Epidermal melanocyte (primary cell): ENCODE data around the gene IL1F10.

ENCODE experiments used
- DNase-seq: peaks from one replicate; pipeline ENCODE4 v3.0.0; 2011; ENCODE audit warnings: low spot score; ENCODE audit not compliant: insufficient read length

The IL1F10 gene

GRCh38 chr2:113111823-113112287 is 44.1 kb downstream of the IL1F10 start:
- DNase-seq, result no peak

GRCh38 chr2:113112441-113112840 is 44.7 kb downstream of the IL1F10 start:
- DNase-seq, result no peak

DNA sequence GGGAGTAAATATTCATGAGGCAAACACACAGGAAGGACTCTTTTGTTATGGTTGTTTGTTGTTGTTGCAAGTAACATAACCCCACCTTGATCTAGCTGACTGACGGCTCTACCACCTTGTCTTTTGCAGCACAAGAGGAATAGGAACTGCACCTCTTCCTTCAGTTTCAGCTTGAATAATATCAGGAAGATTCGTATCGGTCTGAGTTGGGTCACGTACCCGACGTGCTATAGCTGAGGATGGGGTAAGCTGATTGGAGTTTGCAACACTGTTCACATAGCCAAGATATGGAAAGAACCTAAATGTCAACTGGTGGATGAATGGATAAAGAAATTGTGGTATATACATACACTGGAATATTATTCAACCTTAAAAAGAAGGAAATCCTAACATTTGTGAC is 45.1 kb downstream of the IL1F10 start:
- DNase-seq, result no peak

GRCh38 chr2:113113807-113114206 is 46.0 kb downstream of the IL1F10 start:
- no peak for DNase-seq

- no peak for DNase-seq
Observed at GRCh38 chr2:113114224-113114945, 46.6 kb downstream of the IL1F10 start.

DNA sequence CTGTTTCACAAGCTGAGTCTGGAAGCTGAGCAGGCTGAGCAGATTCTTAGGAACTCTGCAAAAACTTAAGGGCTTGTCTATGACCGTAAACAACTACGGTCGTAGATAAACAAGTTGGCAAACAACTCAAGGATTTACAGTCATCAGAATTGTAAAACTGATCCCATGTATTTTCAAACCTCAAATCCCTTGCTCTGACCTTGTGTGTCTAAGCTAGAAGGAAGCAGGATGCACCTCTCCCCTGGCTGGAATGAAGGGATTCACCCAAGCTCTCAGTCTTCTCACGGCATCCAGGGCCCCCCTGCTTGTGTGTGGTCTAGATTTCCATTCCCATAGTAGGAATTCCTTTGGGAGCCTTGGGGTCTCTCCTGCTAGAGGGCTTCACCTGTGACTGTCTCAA is 47.2 kb downstream of the IL1F10 start:
- DNase-seq, result no peak

DNA sequence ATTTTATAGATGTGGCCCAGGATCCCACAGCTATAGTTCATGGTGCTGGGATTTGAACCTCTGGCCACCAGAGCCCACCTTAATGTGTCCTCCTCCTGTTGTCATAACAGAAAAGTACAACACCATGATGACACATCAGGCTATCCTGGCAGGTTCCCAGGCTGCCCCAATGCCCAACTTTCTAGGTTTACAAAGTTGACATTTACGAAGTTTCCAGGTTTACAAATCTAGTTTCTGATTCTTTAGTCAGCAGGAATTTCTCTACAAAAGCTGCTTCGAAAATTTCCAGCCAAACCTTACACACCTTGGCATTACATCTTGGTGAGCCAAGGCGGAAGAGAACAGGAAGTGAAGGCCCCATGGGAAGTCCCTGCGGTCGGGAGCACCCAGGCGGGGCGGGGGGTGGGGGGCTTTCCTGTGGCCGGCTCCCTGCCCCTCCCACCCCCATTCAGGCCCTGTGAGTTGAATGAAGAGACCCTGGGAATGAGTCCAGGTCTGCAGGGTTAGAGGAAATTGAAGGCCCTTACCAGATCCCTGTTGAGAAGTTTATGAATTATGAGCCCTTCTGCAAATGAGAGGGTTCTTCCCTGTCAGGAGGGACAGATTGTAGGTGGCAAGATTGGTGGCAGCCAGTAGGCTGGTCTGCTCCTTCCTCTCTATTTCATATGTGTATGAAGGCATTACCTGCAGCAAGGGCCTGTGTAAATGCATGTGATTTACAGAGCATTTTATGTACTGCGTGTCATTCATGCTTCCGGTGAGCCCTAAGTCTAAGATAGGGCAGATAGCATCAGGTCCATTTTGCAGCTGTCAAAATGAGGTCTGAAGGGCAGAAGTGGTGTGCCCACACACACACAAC is 48.6 kb downstream of the IL1F10 start:
- DNase-seq, result no peak

DNA sequence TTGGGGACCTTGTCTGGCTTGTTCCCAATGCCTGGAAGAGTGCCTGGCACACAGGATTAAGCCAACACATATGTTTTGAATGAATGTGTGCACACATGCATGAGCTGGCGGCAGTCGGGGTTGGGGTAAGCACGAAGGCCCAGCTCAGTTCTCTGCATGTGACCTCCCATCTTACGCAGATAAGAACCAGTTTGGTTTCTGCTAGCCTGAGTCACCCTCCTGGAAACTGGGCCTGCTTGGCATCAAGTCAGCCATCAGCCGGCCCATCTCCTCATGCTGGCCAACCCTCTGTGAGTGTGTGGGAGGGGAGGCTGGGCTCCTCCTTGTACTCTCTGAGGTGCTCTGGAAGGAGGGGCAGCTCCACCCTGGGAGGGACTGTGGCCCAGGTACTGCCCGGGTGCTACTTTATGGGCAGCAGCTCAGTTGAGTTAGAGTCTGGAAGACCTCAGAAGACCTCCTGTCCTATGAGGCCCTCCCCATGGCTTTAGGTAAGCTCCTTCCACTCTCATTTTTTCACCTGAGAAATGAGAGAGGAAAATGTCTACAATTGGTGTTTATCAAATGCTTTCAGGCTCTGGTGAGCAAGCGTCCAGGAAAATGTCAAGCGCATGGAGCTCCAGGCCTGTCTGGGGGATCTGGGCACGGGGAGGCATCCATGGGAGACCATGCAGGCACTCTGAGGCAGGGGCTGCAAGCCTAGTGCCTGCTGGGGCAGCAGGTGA is 49.9 kb downstream of the IL1F10 start:
- DNase-seq, result no peak

DNA sequence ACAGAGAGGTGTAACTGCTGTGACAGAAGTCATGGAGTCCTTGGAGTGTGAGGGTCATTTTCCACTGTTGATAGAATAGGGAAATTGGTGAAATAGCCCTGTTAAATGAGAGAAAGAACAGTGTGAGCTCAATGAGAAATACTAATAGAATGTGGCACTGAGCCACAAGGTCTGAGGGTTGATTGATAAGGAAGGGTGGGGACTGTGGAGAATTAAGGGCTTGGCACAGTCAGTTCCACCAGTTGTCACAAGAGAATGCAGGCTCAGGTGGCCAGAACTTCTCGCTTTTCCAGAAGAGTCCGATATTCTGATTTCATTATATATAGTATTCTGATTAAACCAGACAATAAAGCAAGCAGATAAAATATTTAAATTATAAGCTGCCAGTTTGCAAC is 50.5 kb downstream of the IL1F10 start:
- no peak for DNase-seq

DNA sequence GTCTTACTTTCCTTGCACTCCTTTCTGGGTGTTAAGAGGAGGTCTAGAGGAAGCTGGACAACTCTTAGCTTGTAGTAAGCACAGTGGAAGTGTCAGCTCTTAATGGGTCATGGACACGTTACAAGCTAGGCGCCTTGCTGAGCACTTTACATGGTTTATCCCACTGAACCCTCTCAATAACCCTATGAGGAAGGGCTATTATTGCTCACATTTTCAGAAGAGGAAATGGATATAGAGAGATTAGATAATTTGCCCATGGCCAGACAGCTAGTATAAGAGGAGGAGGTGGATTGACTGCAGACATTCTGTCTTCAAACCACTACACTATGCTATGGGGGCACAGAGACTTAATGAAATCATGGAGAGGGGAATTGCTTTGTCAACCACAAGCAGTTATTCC is 51.3 kb downstream of the IL1F10 start:
- DNase-seq, result no peak

DNA sequence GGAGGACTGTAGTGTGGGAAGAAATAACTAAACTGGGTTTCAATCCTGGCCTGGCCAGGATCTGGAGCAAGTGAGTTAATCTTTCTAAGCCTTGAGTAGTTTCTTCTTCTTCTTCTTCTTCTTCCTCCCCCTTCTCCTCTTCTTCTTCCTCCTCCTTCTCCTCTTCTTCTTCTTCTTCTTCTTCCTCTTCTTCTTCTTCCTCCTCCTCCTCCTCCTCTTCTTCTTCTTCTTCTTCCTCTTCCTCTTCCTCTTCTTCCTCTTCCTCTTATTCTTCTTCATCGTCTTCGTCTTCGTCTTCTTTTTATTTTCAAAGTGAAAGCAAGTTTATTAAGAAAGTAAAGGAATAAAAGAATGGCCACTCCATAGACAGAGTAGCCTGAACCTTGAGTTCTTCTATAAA is 53.1 kb downstream of the IL1F10 start:
- DNase-seq, result no peak

DNA sequence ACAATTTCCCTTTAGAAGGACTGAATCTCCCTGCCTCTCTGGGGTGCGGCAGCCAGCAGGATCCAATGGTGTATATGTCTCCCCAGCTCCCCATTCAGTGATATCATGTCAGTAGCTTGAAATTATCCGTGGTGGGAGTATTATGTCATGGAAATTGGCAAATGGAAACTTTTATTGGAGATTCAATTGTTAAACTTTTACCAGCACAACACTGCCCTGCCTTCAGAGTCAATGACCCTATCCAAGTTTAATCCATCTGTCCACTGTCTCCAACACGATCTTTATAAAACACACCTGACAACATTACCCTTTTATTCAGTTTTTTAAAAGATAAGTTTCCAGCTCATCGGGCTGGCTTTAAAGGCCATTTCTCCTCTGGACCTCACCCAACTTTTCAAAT is 54.6 kb downstream of the IL1F10 start:
- no peak for DNase-seq

DNA sequence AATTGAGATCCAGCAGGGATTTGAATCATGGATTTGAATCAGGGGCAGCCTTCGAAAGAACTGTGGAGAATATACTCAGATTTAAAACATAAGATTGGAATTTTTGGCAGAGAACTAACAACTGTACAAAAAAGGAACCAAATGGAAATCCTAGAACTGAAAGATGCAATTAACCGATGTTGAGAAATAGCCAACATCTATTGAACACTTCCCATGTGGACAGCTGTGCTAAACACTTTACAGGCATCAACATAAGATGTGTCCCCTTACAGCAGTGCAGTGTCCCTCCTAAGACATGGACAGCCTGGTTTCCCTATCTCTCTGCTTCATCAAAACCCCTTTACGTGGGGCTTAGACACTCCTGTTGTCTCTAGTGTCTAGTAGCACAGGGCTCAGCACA is 56.0 kb downstream of the IL1F10 start:
- no peak for DNase-seq

DNA sequence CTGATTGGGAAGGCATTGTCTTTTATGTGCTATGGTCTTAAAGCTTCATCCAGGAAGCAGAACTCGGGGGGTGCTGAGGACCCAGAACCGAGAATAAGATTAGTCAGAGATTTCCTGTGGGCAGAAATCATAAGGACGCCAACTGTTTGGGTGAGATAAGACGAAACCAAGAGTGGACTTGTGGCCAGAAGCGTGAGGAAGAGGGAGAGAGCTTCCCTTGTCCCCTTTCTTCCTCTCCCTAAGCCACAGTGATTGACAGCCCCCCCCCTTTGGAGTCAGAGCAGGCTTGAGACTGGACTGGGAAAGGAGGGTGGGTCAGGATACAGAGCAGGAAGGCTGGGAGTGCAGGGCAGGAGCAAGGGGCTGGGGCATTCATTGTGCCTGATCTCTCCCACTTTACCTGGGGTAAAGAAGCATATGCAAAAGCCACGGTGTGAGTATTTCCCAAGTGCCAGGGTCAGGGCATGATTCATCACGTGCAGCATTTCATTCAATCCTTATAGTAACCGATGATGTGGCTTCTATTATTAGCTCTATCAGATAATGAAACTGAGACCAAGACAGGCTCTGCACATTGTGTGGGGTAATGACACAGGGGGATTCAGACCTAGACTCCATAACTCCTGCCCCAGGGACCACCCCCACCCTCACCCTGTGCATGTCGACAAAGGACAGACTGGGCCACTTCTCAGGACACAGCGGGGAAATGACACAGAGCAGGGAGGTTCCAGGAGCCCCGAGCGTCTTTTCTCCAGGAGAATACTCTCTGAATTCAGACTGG is 56.6 kb downstream of the IL1F10 start:
- DNase-seq, result no peak
